ENCODE data around the gene DEAF1.

The DEAF1 gene

DNA sequence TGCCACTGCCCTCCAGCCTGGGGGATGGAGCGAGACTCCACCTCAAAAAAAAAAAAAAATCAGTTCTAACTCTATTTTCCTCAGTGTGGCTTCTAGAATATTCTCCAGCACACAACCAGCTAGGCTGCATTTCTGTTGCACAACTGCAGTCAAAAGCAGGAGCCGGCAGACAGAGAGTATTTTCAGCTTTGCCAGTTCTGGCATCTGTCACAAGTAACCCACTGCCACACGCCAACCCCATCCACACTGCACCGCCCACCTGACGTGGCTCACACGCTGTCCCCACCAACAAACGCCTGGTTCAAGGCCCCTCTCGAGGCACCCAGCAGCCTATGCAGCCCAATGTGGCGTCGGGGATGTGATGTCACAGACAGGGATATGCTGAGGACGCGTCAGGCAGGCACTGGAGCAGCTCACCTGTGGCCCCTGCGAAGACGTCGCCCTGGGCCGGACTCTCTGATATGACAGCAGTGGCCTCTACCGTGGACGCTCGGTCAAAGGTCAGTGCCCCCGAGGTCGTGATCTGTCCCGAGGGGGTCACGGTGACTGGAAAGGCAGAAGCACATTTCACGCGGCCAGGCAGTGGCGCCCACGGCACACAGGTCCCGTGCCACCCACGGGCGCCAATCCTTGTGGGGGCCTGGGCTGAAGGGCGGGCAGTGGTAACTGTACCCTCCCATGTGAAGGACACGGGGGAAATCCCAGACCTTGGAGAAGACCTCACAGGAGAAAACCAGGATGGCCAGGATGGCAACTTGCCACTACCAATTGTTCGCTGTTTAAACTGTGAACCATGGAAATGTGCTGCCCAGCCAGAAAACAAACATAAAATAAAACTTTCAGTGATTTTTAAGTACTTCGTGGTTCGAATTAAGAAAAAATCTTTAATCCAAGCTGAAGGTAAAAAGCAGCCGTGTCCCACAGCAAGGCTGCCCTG is 15.5 kb downstream of the DEAF1 start:
- H3K36me3 ChIP-seq (ENCODE audit: control insufficient read depth in 4 of 4, insufficient read depth in 4 of 4, low read length in 3 of 4) = peaks cover 7 to 69% (median 48%) of the 10 kb centered on the region in 4 experiments
- 96% methylated on average over 33 of the region's 36 CpGs for WGBS (ENCODE audit: insufficient coverage)
- no peaks in the 10 kb centered on the region for H3K4me1 ChIP-seq (ENCODE audit: control extremely low read depth in 1 of 4, control insufficient read depth in 4 of 4, insufficient read depth in 4 of 4, low read length in 3 of 4)
- ChIA-PET CTCF (interaction anchor here (0.8 kb wide), 1 partner anchor 8 kb away, joined by 3 read pairs; no protein-coding TSS in a partner anchor), POLR2A (no interaction called here)
- no peak overlapping the region for H3K27ac ChIP-seq (ENCODE audit: insufficient read depth in 1 of 2, low read depth in 1 of 2, low read length in 2 of 2, poor library complexity in 1 of 2, severe bottlenecking in 2 of 2)
- no peak for DNase-seq
- H3K9me3 ChIP-seq (ENCODE audit: control extremely low read depth in 1 of 5, control insufficient read depth in 4 of 5, insufficient read depth in 2 of 5, low read depth in 1 of 5, low read length in 4 of 5) = peaks cover 0 to 2% (median 0%) of the 10 kb centered on the region in 5 experiments
- H3K4me3 ChIP-seq (ENCODE audit: control insufficient read depth in 1 of 7, extremely low read depth in 1 of 7, insufficient read depth in 4 of 7, low read depth in 2 of 7, low read length in 6 of 7) = no peak overlapping the region
- no peaks in the 10 kb centered on the region for H3K27me3 ChIP-seq (replicated peaks in 2 of 5; ENCODE audit: control insufficient read depth in 4 of 5, insufficient read depth in 5 of 5, low read length in 4 of 5)

DNA sequence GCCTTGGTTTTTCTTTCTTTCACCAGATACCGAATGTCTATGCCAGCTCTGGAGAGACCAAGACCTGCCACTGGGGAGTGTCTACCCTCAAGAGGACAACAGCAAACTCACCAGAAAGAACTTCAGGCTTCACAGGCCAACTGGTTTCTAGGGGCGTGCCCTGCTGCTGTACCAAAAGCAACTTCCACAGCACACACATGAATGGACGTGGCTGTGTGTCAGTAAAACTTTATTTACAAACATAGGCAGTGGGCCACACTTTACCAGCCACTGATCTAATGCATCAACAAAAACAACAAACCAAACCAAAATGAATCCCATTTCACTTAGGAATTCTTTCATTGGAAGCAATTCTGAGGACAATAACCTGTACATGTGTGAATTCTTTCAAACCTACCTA is 16.7 kb downstream of the DEAF1 start:
- ChIA-PET CTCF (interaction anchor here (0.8 kb wide), 1 partner anchor 14 kb away, joined by 5 read pairs; no protein-coding TSS in a partner anchor), POLR2A (no interaction called here)
- DNase-seq = no peak
- peaks cover 13 to 69% (median 47%) of the 10 kb centered on the region in 4 experiments for H3K36me3 ChIP-seq (ENCODE audit: control insufficient read depth in 4 of 4, insufficient read depth in 4 of 4, low read length in 3 of 4)
- H3K4me3 ChIP-seq (ENCODE audit: control insufficient read depth in 1 of 7, extremely low read depth in 1 of 7, insufficient read depth in 4 of 7, low read depth in 2 of 7, low read length in 6 of 7) = no peak overlapping the region
- no peaks in the 10 kb centered on the region for H3K27me3 ChIP-seq (replicated peaks in 2 of 5; ENCODE audit: control insufficient read depth in 4 of 5, insufficient read depth in 5 of 5, low read length in 4 of 5)
- 100% methylated on average over 3 of the region's 3 CpGs for WGBS (ENCODE audit: insufficient coverage)
- no peaks in the 10 kb centered on the region for H3K4me1 ChIP-seq (ENCODE audit: control extremely low read depth in 1 of 4, control insufficient read depth in 4 of 4, insufficient read depth in 4 of 4, low read length in 3 of 4)
- H3K27ac ChIP-seq (ENCODE audit: insufficient read depth in 1 of 2, low read depth in 1 of 2, low read length in 2 of 2, poor library complexity in 1 of 2, severe bottlenecking in 2 of 2) = no peak overlapping the region
- peaks cover 0 to 2% (median 0%) of the 10 kb centered on the region in 5 experiments for H3K9me3 ChIP-seq (ENCODE audit: control extremely low read depth in 1 of 5, control insufficient read depth in 4 of 5, insufficient read depth in 2 of 5, low read depth in 1 of 5, low read length in 4 of 5)

DNA sequence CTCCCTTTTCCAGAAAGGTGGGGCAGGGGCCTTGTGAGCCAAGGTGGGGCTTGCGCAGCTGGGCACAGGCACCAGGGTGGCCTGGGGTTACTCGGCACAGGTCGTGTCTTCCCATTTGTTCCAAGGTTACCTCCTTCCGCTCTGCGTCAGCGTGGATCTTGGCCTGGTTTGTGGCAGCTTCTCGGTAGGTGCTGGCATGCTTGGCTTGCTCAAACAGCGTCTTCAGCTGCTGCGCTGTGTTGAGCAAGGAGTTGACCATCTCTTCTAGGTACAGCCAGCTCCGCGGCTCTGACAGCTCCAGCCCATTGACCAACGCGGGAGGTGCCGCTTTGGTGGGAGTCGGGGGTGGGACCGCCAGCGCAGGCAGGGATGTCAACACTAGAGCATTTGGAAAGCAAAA is 20.6 kb downstream of the DEAF1 start:
- POLR2A ChIA-PET = interaction anchor here (1.0 kb wide), 1 partner anchor 7 kb away, joined by 3 read pairs; no protein-coding TSS in a partner anchor
- WGBS (ENCODE audit: insufficient coverage) = 94% methylated on average over 14 of the region's 17 CpGs

DNA sequence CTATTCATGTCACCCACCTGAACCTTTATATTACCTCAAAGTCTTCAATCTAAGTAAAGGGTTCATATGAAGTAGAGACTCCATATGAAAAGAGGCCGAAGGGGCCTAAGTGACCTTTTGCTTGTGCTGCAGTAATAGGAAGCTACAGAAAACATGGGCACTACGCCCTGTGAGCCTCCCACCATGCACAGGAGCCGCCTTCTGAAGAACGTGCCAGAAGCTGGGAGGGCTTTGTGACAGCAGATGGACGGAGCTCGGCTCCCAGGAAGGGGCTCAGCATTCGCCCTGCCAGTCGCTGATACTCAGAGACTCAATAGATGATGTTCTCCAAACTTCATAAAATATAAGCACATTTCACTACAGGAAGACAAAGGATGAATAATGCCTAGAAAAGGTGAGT is 21.2 kb downstream of the DEAF1 start:
- Histone ChIP-seq H3K36me3 (ENCODE audit: control insufficient read depth in 4 of 4, insufficient read depth in 4 of 4, low read length in 3 of 4) (peaks cover 13 to 45% (median 27%) of the 10 kb centered on the region in 4 experiments), H3K27ac (ENCODE audit: insufficient read depth in 1 of 2, low read depth in 1 of 2, low read length in 2 of 2, poor library complexity in 1 of 2, severe bottlenecking in 2 of 2) (no peak overlapping the region), H3K9me3 (ENCODE audit: control extremely low read depth in 1 of 5, control insufficient read depth in 4 of 5, insufficient read depth in 2 of 5, low read depth in 1 of 5, low read length in 4 of 5) (no peaks in the 10 kb centered on the region), H3K4me1 (ENCODE audit: control extremely low read depth in 1 of 4, control insufficient read depth in 4 of 4, insufficient read depth in 4 of 4, low read length in 3 of 4) (no peaks in the 10 kb centered on the region), H3K4me3 (ENCODE audit: control insufficient read depth in 1 of 7, extremely low read depth in 1 of 7, insufficient read depth in 4 of 7, low read depth in 2 of 7, low read length in 6 of 7) (no peak overlapping the region), H3K27me3 (replicated peaks in 2 of 5; ENCODE audit: control insufficient read depth in 4 of 5, insufficient read depth in 5 of 5, low read length in 4 of 5) (no peaks in the 10 kb centered on the region)
- CTCF ChIA-PET = interaction anchor here (0.8 to 1.6 kb wide), 4 partner anchors 8 to 53 kb away, joined by 3 to 5 read pairs (median 3); no protein-coding TSS in a partner anchor
- 97% methylated on average over 8 of the region's 8 CpGs for WGBS (ENCODE audit: insufficient coverage)
- POLR2A ChIA-PET = interaction anchor here (1.0 kb wide), 1 partner anchor 8 kb away, joined by 3 read pairs; no protein-coding TSS in a partner anchor
- DNase-seq = no peak

More for the DNA sequence above, 20.6 kb downstream of the DEAF1 start:
- Histone ChIP-seq H3K4me1 (ENCODE audit: control extremely low read depth in 1 of 4, control insufficient read depth in 4 of 4, insufficient read depth in 4 of 4, low read length in 3 of 4) (no peaks in the 10 kb centered on the region), H3K9me3 (ENCODE audit: control extremely low read depth in 1 of 5, control insufficient read depth in 4 of 5, insufficient read depth in 2 of 5, low read depth in 1 of 5, low read length in 4 of 5) (no peaks in the 10 kb centered on the region), H3K27me3 (replicated peaks in 2 of 5; ENCODE audit: control insufficient read depth in 4 of 5, insufficient read depth in 5 of 5, low read length in 4 of 5) (no peaks in the 10 kb centered on the region), H3K4me3 (ENCODE audit: control insufficient read depth in 1 of 7, extremely low read depth in 1 of 7, insufficient read depth in 4 of 7, low read depth in 2 of 7, low read length in 6 of 7) (no peak overlapping the region), H3K27ac (ENCODE audit: insufficient read depth in 1 of 2, low read depth in 1 of 2, low read length in 2 of 2, poor library complexity in 1 of 2, severe bottlenecking in 2 of 2) (no peak overlapping the region), H3K36me3 (ENCODE audit: control insufficient read depth in 4 of 4, insufficient read depth in 4 of 4, low read length in 3 of 4) (peaks cover 13 to 49% (median 29%) of the 10 kb centered on the region in 4 experiments)
- CTCF ChIA-PET = interaction anchor here (0.8 to 1.6 kb wide), 5 partner anchors 9 to 52 kb away, joined by 3 to 5 read pairs (median 3); no protein-coding TSS in a partner anchor
- DNase-seq = no peak

DNA sequence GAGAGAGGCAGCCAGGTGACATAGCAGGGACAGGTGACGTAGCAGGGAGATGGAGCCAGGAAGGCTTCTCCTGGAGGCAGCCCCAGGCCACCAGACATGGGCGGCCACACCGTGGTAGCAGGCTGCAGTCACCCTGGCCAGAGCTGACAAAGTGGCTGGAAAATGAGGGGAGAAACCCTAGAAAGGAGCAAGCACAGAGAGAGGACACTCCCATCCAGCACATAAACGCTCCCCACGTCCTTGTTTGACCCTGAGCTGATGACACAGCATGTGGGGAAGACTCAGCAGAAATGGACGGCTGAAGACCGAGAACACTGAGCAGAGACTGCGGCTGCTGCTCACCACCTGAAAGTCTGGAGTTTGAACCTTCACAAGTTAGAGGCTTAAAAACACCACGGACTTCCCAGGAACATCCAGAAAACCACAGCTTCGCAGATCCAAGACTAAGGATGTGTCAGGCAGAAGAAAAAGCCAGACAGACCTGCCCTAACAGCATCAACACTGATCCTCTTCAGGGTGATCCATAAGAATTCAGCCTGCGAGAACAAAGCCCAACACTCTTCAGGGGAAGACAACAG is 29.2 kb downstream of the DEAF1 start:
- CTCF ChIA-PET = interaction anchor here (0.6 to 2.6 kb wide), 7 partner anchors 8 to 351 kb away, joined by 3 to 8 read pairs (median 4); partner anchors contain the start of genes DEAF1 and TMEM80
- DNase-seq = peak; percentile 18 to 53 (median 44)
- Histone ChIP-seq H3K27ac (ENCODE audit: insufficient read depth in 1 of 2, low read depth in 1 of 2, low read length in 2 of 2, poor library complexity in 1 of 2, severe bottlenecking in 2 of 2) (peak overlapping the region in 1 of 2 experiments; percentile 60), H3K4me1 (ENCODE audit: control extremely low read depth in 1 of 4, control insufficient read depth in 4 of 4, insufficient read depth in 4 of 4, low read length in 3 of 4) (peaks cover 0 to 8% (median 0%) of the 10 kb centered on the region in 4 experiments), H3K27me3 (replicated peaks in 2 of 5; ENCODE audit: control insufficient read depth in 4 of 5, insufficient read depth in 5 of 5, low read length in 4 of 5) (no peaks in the 10 kb centered on the region), H3K9me3 (ENCODE audit: control extremely low read depth in 1 of 5, control insufficient read depth in 4 of 5, insufficient read depth in 2 of 5, low read depth in 1 of 5, low read length in 4 of 5) (no peaks in the 10 kb centered on the region), H3K36me3 (ENCODE audit: control insufficient read depth in 4 of 4, insufficient read depth in 4 of 4, low read length in 3 of 4) (peaks cover 9 to 50% (median 24%) of the 10 kb centered on the region in 4 experiments), H3K4me3 (ENCODE audit: control insufficient read depth in 1 of 7, extremely low read depth in 1 of 7, insufficient read depth in 4 of 7, low read depth in 2 of 7, low read length in 6 of 7) (no peak overlapping the region)
- POLR2A ChIA-PET = no interaction called here
- 49% methylated on average over 8 of the region's 11 CpGs for WGBS (ENCODE audit: insufficient coverage)

DNA sequence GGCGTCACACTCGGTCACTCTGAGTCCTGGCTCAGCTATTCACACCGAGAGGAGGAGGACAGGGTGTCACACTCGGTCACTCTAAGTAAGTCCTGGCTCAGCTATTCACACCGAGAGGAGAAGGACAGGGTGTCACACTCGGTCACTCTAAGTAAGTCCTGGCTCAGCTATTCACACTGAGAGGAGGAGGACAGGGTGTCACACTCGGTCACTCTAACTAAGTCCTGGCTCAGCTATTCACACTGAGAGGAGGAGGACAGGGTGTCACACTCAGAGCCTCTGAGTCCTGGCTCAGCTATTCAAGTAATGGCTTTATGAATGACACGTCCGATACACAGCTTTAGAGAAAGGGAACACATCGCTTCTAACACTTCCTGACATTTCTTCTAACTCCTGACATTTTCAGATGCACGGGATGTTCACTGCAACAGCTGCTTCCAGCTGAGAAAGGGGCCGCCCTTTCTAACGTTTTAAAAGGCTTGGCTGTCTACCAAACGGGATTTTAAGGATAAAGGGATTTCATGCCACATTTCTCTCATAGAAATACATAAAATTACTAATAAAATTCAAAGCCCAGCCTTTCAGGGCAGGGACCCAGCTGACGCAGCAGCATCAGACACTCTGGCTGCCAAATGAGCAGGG is 29.8 kb downstream of the DEAF1 start:
- 94% methylated on average over 11 of the region's 15 CpGs for WGBS (ENCODE audit: insufficient coverage)
- Histone ChIP-seq H3K27me3 (replicated peaks in 2 of 5; ENCODE audit: control insufficient read depth in 4 of 5, insufficient read depth in 5 of 5, low read length in 4 of 5) (no peaks in the 10 kb centered on the region), H3K4me3 (ENCODE audit: control insufficient read depth in 1 of 7, extremely low read depth in 1 of 7, insufficient read depth in 4 of 7, low read depth in 2 of 7, low read length in 6 of 7) (no peak overlapping the region), H3K36me3 (ENCODE audit: control insufficient read depth in 4 of 4, insufficient read depth in 4 of 4, low read length in 3 of 4) (peaks cover 9 to 56% (median 27%) of the 10 kb centered on the region in 4 experiments), H3K27ac (ENCODE audit: insufficient read depth in 1 of 2, low read depth in 1 of 2, low read length in 2 of 2, poor library complexity in 1 of 2, severe bottlenecking in 2 of 2) (peak overlapping the region in 1 of 2 experiments; percentile 60), H3K9me3 (ENCODE audit: control extremely low read depth in 1 of 5, control insufficient read depth in 4 of 5, insufficient read depth in 2 of 5, low read depth in 1 of 5, low read length in 4 of 5) (no peaks in the 10 kb centered on the region), H3K4me1 (ENCODE audit: control extremely low read depth in 1 of 4, control insufficient read depth in 4 of 4, insufficient read depth in 4 of 4, low read length in 3 of 4) (peaks cover 0 to 8% (median 0%) of the 10 kb centered on the region in 4 experiments)
- no peak for DNase-seq
- ChIA-PET POLR2A (no interaction called here), CTCF (interaction anchor here (0.6 to 2.1 kb wide), 5 partner anchors 9 to 350 kb away, joined by 3 to 13 read pairs (median 4); no protein-coding TSS in a partner anchor)
